ENCODE measurements around the gene UBXN6. TPM values are rescaled to one million over a fixed set of nuclear protein-coding genes. Genes with fewer than 3 reads are reported as not detected.

UBXN6 gene
- total RNA-seq, 4 donors from 2014 or later = 93.8 to 230 (median 114) TPM

DNA sequence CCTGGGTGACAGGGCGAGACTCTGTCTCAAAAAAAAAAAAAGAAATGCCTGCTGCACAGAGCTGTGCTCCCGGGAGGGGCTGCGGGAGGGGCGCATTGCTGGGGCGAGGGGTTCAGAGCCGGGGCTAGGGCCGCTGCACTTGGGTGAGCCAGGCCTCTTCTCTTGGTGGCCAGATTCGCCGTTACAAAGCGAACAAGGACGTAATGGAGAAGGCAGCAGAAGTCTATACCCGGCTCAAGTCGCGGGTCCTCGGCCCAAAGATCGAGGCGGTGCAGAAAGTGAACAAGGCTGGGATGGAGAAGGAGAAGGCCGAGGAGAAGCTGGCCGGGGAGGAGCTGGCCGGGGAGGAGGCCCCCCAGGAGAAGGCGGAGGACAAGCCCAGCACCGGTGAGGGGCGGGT, 41.7 kb upstream of the UBXN6 start:
- DNase-seq (no peak), ATAC-seq (no peak)
- Histone ChIP-seq H3K4me3 (no peak overlapping the region), H3K27me3 (no peaks in the 10 kb centered on the region), H3K4me1 (no peaks in the 10 kb centered on the region), H3K9me3 (no peaks in the 10 kb centered on the region), H3K27ac (no peak overlapping the region), H3K36me3 (peaks cover 0 to 63% of the 10 kb centered on the region in 2 donors)
- TF ChIP-seq POLR2A (IDR thresholded peaks at IDR 0.05) = no peak
- TF ChIP-seq, protein P1, sequence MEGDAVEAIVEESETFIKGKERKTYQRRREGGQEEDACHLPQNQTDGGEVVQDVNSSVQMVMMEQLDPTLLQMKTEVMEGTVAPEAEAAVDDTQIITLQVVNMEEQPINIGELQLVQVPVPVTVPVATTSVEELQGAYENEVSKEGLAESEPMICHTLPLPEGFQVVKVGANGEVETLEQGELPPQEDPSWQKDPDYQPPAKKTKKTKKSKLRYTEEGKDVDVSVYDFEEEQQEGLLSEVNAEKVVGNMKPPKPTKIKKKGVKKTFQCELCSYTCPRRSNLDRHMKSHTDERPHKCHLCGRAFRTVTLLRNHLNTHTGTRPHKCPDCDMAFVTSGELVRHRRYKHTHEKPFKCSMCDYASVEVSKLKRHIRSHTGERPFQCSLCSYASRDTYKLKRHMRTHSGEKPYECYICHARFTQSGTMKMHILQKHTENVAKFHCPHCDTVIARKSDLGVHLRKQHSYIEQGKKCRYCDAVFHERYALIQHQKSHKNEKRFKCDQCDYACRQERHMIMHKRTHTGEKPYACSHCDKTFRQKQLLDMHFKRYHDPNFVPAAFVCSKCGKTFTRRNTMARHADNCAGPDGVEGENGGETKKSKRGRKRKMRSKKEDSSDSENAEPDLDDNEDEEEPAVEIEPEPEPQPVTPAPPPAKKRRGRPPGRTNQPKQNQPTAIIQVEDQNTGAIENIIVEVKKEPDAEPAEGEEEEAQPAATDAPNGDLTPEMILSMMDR (IDR thresholded peaks at IDR 0.05 in 4 of 5, conservative IDR thresholded peaks at IDR 0.05 in 1 of 5) = no peak
- in situ Hi-C loops (cut with MboI; ENCODE audit: low sequenced_read_pairs in 4 of 4) (no loop called here), intact Hi-C loops (cut with DNase I; ENCODE audit: low total_unique reads) (no loop called here)

DNA sequence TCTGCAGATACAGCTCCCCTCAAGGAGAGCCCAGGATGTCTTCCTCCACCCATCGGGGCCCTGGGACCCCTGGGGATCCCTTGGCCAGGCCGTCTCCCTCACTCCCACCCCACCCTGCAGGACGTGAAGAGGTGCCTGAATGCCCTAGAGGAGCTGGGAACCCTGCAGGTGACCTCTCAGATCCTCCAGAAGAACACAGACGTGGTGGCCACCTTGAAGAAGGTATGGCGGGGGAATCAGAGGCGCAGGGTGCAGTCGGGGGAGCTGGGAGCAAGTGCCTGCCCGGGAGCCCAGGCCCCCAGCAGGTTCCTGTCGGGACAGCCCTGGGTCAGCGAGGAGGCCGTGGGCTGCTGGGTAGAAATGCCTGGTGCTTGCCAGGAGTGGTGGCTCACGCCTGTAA, 41.1 kb upstream of the UBXN6 start:
- Histone ChIP-seq H3K27ac (no peak overlapping the region), H3K27me3 (no peaks in the 10 kb centered on the region), H3K9me3 (no peaks in the 10 kb centered on the region), H3K4me1 (no peaks in the 10 kb centered on the region), H3K36me3 (peaks cover 0 to 68% of the 10 kb centered on the region in 2 donors), H3K4me3 (no peak overlapping the region)
- DNase-seq = no peak
- ATAC-seq = no peak
- in situ Hi-C loops (cut with MboI; ENCODE audit: low sequenced_read_pairs in 4 of 4) = no loop called here
- no peak for TF ChIP-seq POLR2A (IDR thresholded peaks at IDR 0.05)
- TF ChIP-seq, protein P1 (IDR thresholded peaks at IDR 0.05 in 4 of 5, conservative IDR thresholded peaks at IDR 0.05 in 1 of 5) = no peak
- intact Hi-C loops (cut with DNase I; ENCODE audit: low total_unique reads) = no loop called here

DNA sequence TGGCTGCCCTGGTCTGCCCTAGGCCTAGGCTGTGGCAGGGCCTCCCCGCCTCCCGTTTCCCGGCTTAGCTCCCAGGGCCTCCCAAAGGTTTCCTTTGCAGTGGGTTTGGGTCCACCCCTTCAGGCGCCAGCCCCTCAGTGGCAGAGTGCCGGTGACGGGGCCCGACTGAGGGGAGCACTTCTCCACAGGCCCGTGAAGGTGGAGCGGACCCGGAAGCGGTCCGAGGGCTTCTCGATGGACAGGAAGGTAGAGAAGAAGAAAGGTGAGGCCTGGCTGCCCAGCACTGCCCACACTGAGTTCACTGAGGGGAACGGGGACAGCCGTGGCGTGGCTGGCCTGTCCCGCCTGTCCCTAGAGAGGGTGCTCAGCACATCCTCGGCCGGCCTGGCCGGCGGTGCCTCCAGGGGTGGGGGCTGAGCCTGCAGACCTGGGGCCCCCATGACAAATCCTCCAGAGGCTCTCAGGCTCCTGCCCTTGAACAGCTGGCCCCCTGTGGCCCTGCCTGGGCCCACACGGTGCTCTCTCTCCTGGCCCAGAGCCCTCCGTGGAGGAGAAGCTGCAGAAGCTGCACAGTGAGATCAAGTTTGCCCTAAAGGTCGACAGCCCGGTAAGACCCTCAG, 40.3 kb upstream of the UBXN6 start:
- ATAC-seq (no peak), DNase-seq (no peak)
- Histone ChIP-seq H3K9me3 (no peaks in the 10 kb centered on the region), H3K36me3 (peaks cover 0 to 68% of the 10 kb centered on the region in 2 donors), H3K27ac (no peak overlapping the region), H3K27me3 (no peaks in the 10 kb centered on the region), H3K4me3 (no peak overlapping the region), H3K4me1 (no peaks in the 10 kb centered on the region)
- TF ChIP-seq, protein P1 (IDR thresholded peaks at IDR 0.05 in 4 of 5, conservative IDR thresholded peaks at IDR 0.05 in 1 of 5) = no peak
- TF ChIP-seq POLR2A (IDR thresholded peaks at IDR 0.05) = no peak
- in situ Hi-C loops (cut with MboI; ENCODE audit: low sequenced_read_pairs in 4 of 4) (no loop called here), intact Hi-C loops (cut with DNase I; ENCODE audit: low total_unique reads) (no loop called here)

DNA sequence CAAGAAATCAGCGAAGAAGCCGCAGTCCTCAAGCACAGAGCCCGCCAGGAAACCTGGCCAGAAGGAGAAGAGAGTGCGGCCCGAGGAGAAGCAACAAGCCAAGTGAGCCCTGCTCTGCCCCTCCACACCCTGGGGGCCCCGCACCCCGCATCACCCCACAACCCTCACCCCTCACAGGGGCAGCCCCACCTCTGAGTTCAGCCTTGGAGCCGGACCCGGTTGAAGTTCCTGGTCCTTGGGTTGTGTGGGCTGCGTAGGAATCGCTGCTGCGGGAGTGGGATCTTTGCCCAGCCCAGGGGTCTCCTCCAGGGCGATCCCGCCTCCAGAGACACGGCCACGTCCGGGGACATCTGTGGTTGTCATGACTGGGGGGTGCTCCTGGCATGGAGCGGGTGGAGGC, 38.7 kb upstream of the UBXN6 start:
- peaks cover 0 to 61% of the 10 kb centered on the region in 2 donors for H3K36me3 ChIP-seq
- intact Hi-C loops (cut with DNase I; ENCODE audit: low total_unique reads) (no loop called here), in situ Hi-C loops (cut with MboI; ENCODE audit: low sequenced_read_pairs in 4 of 4) (no loop called here)
- DNase-seq (no peak), ATAC-seq (no peak)
- no peaks in the 10 kb centered on the region for H3K4me1 ChIP-seq
- TF ChIP-seq, protein P1 (IDR thresholded peaks at IDR 0.05 in 4 of 5, conservative IDR thresholded peaks at IDR 0.05 in 1 of 5) = no peak
- TF ChIP-seq POLR2A (IDR thresholded peaks at IDR 0.05) = no peak
- H3K27ac ChIP-seq = no peak overlapping the region
- H3K4me3 ChIP-seq = no peak overlapping the region
- no peaks in the 10 kb centered on the region for H3K27me3 ChIP-seq
- H3K9me3 ChIP-seq = no peaks in the 10 kb centered on the region

DNA sequence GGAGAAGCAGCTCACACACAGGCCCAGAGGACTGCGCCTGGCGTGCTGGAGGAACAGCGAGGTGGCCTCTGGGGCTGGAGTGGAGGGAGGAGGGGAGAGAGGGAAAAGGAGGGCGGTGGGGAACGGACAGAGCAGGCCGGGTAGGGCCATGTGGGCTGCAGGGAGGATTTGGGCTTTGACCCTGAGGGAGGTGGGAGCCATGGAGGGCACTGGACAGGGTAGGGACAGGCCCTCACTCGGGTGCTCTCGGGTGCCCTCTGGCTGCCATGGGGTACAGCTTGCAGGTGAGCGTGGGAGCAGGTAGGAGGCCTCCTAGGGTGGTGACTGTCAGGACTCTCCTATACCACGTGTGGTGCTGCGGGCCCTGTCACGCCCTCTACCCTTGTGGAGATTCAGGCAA, 37.9 kb upstream of the UBXN6 start:
- Histone ChIP-seq H3K4me1 (no peaks in the 10 kb centered on the region), H3K27ac (no peak overlapping the region), H3K27me3 (no peaks in the 10 kb centered on the region), H3K36me3 (peaks cover 0 to 59% of the 10 kb centered on the region in 2 donors), H3K9me3 (no peaks in the 10 kb centered on the region), H3K4me3 (no peak overlapping the region)
- no peak for ATAC-seq
- intact Hi-C loops (cut with DNase I; ENCODE audit: low total_unique reads) (no loop called here), in situ Hi-C loops (cut with MboI; ENCODE audit: low sequenced_read_pairs in 4 of 4) (no loop called here)
- no peak for DNase-seq
- TF ChIP-seq POLR2A (IDR thresholded peaks at IDR 0.05) = no peak
- TF ChIP-seq, protein P1 (IDR thresholded peaks at IDR 0.05 in 4 of 5, conservative IDR thresholded peaks at IDR 0.05 in 1 of 5) = no peak

All from gastrocnemius medialis (tissue), 4 donors.